GM19239 (cell line): Measurements from ENCODE around the gene PLCB1.

Source experiments
- DNase-seq: peaks from one replicate; pipeline ENCODE4 v3.0.0; 2011; ENCODE audit warnings: low spot score; ENCODE audit not compliant: insufficient read length
- FAIRE-seq: peaks from 2 replicates; lab custom pipeline; 2011; peaks lifted over from hg19 to GRCh38; lab: Jason Lieb, UNC

The PLCB1 gene

GRCh38 chr20:8512003-8512402, 379.9 kb downstream of the PLCB1 start:
- DNase-seq, result no peak
- FAIRE-seq, result no peak

GRCh38 chr20:8515810-8516435, 383.9 kb downstream of the PLCB1 start:
- DNase-seq (no peak), FAIRE-seq (no peak)

- DNase-seq (no peak), FAIRE-seq (no peak)
These were observed 386.8 kb downstream of the PLCB1 start for GRCh38 chr20:8518878-8519277.

GRCh38 chr20:8519887-8520286, 387.8 kb downstream of the PLCB1 start:
- DNase-seq (no peak), FAIRE-seq (no peak)

- FAIRE-seq (no peak), DNase-seq (no peak)
These were observed 390.1 kb downstream of the PLCB1 start for GRCh38 chr20:8522168-8522567.

- DNase-seq, result no peak
- no peak for FAIRE-seq
These were observed 391.6 kb downstream of the PLCB1 start for GRCh38 chr20:8523684-8524083.

GRCh38 chr20:8524101-8525016, 392.3 kb downstream of the PLCB1 start:
- no peak for DNase-seq

GRCh38 chr20:8525017-8525343, 392.9 kb downstream of the PLCB1 start:
- FAIRE-seq (no peak), DNase-seq (no peak)

More at GRCh38 chr20:8524101-8525016, 392.3 kb downstream of the PLCB1 start:
- FAIRE-seq, result no peak

GRCh38 chr20:8526610-8527009, 394.5 kb downstream of the PLCB1 start:
- FAIRE-seq, result no peak
- no peak for DNase-seq

- DNase-seq (no peak), FAIRE-seq (no peak)
These were observed 396.1 kb downstream of the PLCB1 start for GRCh38 chr20:8527998-8528723.

GRCh38 chr20:8530022-8530421, 398.0 kb downstream of the PLCB1 start:
- FAIRE-seq, result no peak
- no peak for DNase-seq

GRCh38 chr20:8532169-8532568, 400.1 kb downstream of the PLCB1 start:
- DNase-seq (no peak), FAIRE-seq (no peak)

- DNase-seq, result no peak
- no peak for FAIRE-seq
These were observed 402.5 kb downstream of the PLCB1 start for GRCh38 chr20:8534368-8535160.

- DNase-seq (no peak), FAIRE-seq (no peak)
These were observed 403.6 kb downstream of the PLCB1 start for GRCh38 chr20:8535403-8536261.

GRCh38 chr20:8536262-8536618, 404.2 kb downstream of the PLCB1 start:
- no peak for DNase-seq
- no peak for FAIRE-seq

- DNase-seq (no peak), FAIRE-seq (no peak)
These were observed 408.4 kb downstream of the PLCB1 start for GRCh38 chr20:8540466-8540865.

- FAIRE-seq, result no peak
- DNase-seq, result no peak
These were observed 410.0 kb downstream of the PLCB1 start for GRCh38 chr20:8542110-8542486.

GRCh38 chr20:8545212-8545611, 413.1 kb downstream of the PLCB1 start:
- FAIRE-seq, result no peak

GRCh38 chr20:8547035-8547650, 415.1 kb downstream of the PLCB1 start:
- no peak for DNase-seq
- FAIRE-seq, result no peak

More at GRCh38 chr20:8545212-8545611, 413.1 kb downstream of the PLCB1 start:
- DNase-seq, result no peak
